A673 (cell line): ENCODE results near the gene C5. TPM values are rescaled to one million over a fixed set of nuclear protein-coding genes. Genes with fewer than 3 reads are reported as not detected.
"Not testable (repeated sequence)": the region's sequence is repeated elsewhere in the genome, so short reads cannot be mapped to it uniquely, and the experiment has no call there.

Source experiments
- Bru-seq: library from RNA; stranded (reverse); fragments of 400-500 nt; gene quantifications from one replicate; lab custom pipeline; 2021; lab: Mats Ljungman, UMichigan
- BruChase-seq, 2 experiments: library from RNA; stranded (reverse); fragments of 400-500 nt; gene quantifications; one replicate each; lab custom pipeline; 2021; lab: Mats Ljungman, UMichigan
- BruUV-seq: library from RNA; stranded (reverse); fragments of 400-500 nt; replicated peaks from 2 replicates; lab custom pipeline; 2021; lab: Mats Ljungman, UMichigan
- CTCF ChIA-PET: fragments of 300-600 bp; sonication (Branson Sonifier 250); formaldehyde crosslinking; loops from one replicate; lab custom pipeline; 2022; ENCODE audit warnings: antibody characterized with exemption; lab: Charles Lee
- POLR2A ChIA-PET: fragments of 300-600 bp; sonication (Branson Sonifier 250); formaldehyde crosslinking; loops from one replicate; lab custom pipeline; 2022; ENCODE audit warnings: antibody characterized with exemption; ENCODE audit not compliant: low non-redundant PET; lab: Charles Lee
- DNase-seq: peaks from one replicate; pipeline ENCODE4 v3.0.0-alpha.2; 2015; ENCODE audit warnings: low spot score
- H3K27ac ChIP-seq: fragments of 200-600 bp; sonication (generic); 2 replicates; pipeline ENCODE4 v1.5.1; 2016; ENCODE audit warnings: mixed run types, low read depth, mild to moderate bottlenecking, mixed read lengths, antibody characterized with exemption, low read length; ENCODE audit not compliant: poor library complexity, severe bottlenecking
- H3K27me3 ChIP-seq: fragments of 200-600 bp; sonication (generic); replicated peaks from 2 replicates; pipeline ENCODE4 v1.6.1; 2017; ENCODE audit warnings: mixed run types, low read depth, mild to moderate bottlenecking, mixed read lengths, antibody characterized with exemption, low read length; ENCODE audit not compliant: insufficient read depth, poor library complexity
- H3K36me3 ChIP-seq: fragments of 200-600 bp; sonication (generic); 2 replicates; pipeline ENCODE4 v1.6.1; 2016; ENCODE audit warnings: mixed run types, mild to moderate bottlenecking, mixed read lengths, antibody characterized with exemption, low read length; ENCODE audit not compliant: insufficient read depth, poor library complexity, severe bottlenecking
- H3K4me1 ChIP-seq: fragments of 200-600 bp; sonication (generic); 2 replicates; pipeline ENCODE4 v1.6.1; 2017; ENCODE audit warnings: mixed run types, mild to moderate bottlenecking, mixed read lengths, antibody characterized with exemption, low read length; ENCODE audit not compliant: insufficient read depth, poor library complexity, severe bottlenecking
- H3K4me3 ChIP-seq: fragments of 200-600 bp; sonication (generic); 2 replicates; pipeline ENCODE4 v1.5.1; 2016; ENCODE audit warnings: low read depth, mixed run types, mild to moderate bottlenecking, mixed read lengths, low read length; ENCODE audit not compliant: poor library complexity, severe bottlenecking
- H3K9me3 ChIP-seq: fragments of 200-600 bp; sonication (generic); 2 replicates; pipeline ENCODE4 v1.6.1; 2016; ENCODE audit warnings: mixed run types, low read depth, mild to moderate bottlenecking, mixed read lengths, antibody characterized with exemption, low read length; ENCODE audit not compliant: poor library complexity, severe bottlenecking
- CTCF ChIP-seq: fragments of 300-800, 200-600 bp; sonication (generic); conservative IDR thresholded peaks from 2 replicates; pipeline ENCODE4 v1.5.1; 2017; ENCODE audit warnings: low read depth, mild to moderate bottlenecking, antibody characterized with exemption, low read length, moderate library complexity, mixed read lengths
- EZH2 ChIP-seq: fragments of 200-600 bp; sonication (generic); IDR thresholded peaks from 2 replicates; pipeline ENCODE4 v1.6.1; 2017; ENCODE audit warnings: borderline replicate concordance, low read depth, mild to moderate bottlenecking, mixed read lengths, antibody characterized with exemption, low read length; ENCODE audit not compliant: poor library complexity, severe bottlenecking
- intact Hi-C: fragments of 100-400 bp; cut with micrococcal nuclease; formaldehyde crosslinking; loops from one replicate; pipeline ENCODE4 v1.10.0; 2022; ENCODE audit not compliant: unreplicated experiment
- long read RNA-seq: library from polyadenylated mRNA; stranded (forward); transcript quantifications from one replicate; pipeline ENCODE4 v2.0.0, GENCODE V29; 2022
- total RNA-seq: library from RNA; stranded (reverse); gene quantifications from 2 replicates; pipeline ENCODE4 v1.2.3, GENCODE V29; 2021

Gene C5
- total RNA-seq (4.0 and 4.4 TPM in 2 replicates), Bru-seq, nascent RNA (percentile 42 among the genes with signal in this experiment), BruChase-seq, experiment 1, labeled RNA remaining after a 2-hour chase (percentile 32 among the genes with signal in this experiment), BruChase-seq, experiment 2, labeled RNA remaining after a 6-hour chase (percentile 35 among the genes with signal in this experiment)
- long read RNA-seq, partial matches to known transcripts = 0 of 1 reads
- long read RNA-seq, other reads (novel, unspliced or antisense) = 1 of 1 reads

- ChIA-PET POLR2A (no interaction called here), CTCF (interaction anchor here (0.7 kb wide), 1 partner anchor 10 kb away, joined by 3 read pairs; no protein-coding TSS in a partner anchor)
- BruUV-seq = no TSS peak
Measured at GRCh38 chr9:121050128-121050988, at the start of gene C5. Gene C5, minus strand, starts transcription at chr9:121050275. Its CDS starts 29 bp downstream, at chr9:121050246.

GRCh38 chr9:121098567-121099198 is 48.6 kb upstream of the C5 start:
- BruUV-seq = no TSS peak
- POLR2A ChIA-PET = no interaction called here
- no peak for DNase-seq
- Histone ChIP-seq H3K36me3 (peaks cover 18% of the 10 kb centered on the region), H3K9me3 (no peaks in the 10 kb centered on the region), H3K27ac (no peak overlapping the region), H3K4me1 (no peaks in the 10 kb centered on the region), H3K4me3 (no peak overlapping the region), H3K27me3 (no peaks in the 10 kb centered on the region)
- CTCF ChIA-PET = no interaction called here
- no peak for TF ChIP-seq EZH2
- no peak for TF ChIP-seq CTCF
- intact Hi-C loops = no loop called here

More at GRCh38 chr9:121050128-121050988, at the start of gene C5:
- Histone ChIP-seq H3K9me3 (no peaks in the 10 kb centered on the region), H3K27me3 (no peaks in the 10 kb centered on the region), H3K4me3 (no peak within 1 kb of the TSS), H3K36me3 (no peaks in the 10 kb centered on the region), H3K4me1 (no peaks in the 10 kb centered on the region), H3K27ac (no peak within 1 kb of the TSS)
- no peak for DNase-seq
- intact Hi-C loops = no loop called here
- TF ChIP-seq CTCF = no peak
- TF ChIP-seq EZH2 = no peak

GRCh38 chr9:121095057-121095456 is 45.0 kb upstream of the C5 start:
- H3K9me3 ChIP-seq = no peaks in the 10 kb centered on the region
- DNase-seq = no peak
- no peak overlapping the region for H3K27ac ChIP-seq
- peaks cover 25% of the 10 kb centered on the region for H3K36me3 ChIP-seq
- intact Hi-C loops = no loop called here
- H3K4me1 ChIP-seq = no peaks in the 10 kb centered on the region
- POLR2A ChIA-PET = no interaction called here
- TF ChIP-seq CTCF (no peak), EZH2 (no peak)
- no peak overlapping the region for H3K4me3 ChIP-seq
- no peaks in the 10 kb centered on the region for H3K27me3 ChIP-seq
- CTCF ChIA-PET = no interaction called here
- no TSS peak for BruUV-seq

- H3K4me1 ChIP-seq, BruUV-seq, H3K36me3 ChIP-seq, H3K4me3 ChIP-seq, DNase-seq, CTCF ChIA-PET, H3K27ac ChIP-seq, H3K9me3 ChIP-seq, intact Hi-C loops, H3K27me3 ChIP-seq: not testable (repeated sequence)
- POLR2A ChIA-PET = interaction anchor here (0.6 kb wide), 2 partner anchors 96 to 240 kb away, joined by 3 to 6 read pairs; no protein-coding TSS in a partner anchor
Measured at GRCh38 chr9:121090743-121091142, 40.7 kb upstream of the C5 start.
